NCI-H146 (cell line): ENCODE data around the gene KCNQ5.

Experiments used
- DNase-seq: peaks from one replicate; lab custom pipeline; 2025; lab: John Stamatoyannopoulos, UW

KCNQ5 gene

DNA sequence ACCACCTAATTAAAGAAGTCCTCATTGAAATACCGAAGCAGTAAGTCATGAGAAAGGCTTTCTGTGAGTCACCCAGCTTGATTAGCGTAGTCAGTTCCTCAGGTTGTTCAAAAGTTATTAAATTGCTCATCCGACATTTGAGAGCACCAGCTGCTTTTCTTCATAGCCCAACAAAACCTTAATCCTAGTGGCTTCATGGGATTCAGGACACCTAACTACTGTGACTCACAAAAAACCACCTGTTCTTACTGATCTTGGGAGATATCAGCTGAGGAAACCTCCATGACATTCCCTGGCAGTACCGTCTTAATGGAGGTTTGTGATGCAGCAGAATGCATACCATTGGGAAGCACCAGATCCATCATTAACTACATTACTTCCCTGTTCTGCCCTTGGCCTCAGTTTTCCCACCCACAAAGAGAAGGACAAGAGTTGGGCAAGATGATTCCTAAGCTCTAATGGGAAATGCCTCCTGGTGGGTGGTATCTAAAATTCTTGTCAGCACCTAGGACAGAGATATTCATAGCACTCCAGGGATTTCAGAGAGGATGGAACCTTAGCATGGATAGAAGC is 499.6 kb downstream of the KCNQ5 start:
- DNase-seq, result no peak

DNA sequence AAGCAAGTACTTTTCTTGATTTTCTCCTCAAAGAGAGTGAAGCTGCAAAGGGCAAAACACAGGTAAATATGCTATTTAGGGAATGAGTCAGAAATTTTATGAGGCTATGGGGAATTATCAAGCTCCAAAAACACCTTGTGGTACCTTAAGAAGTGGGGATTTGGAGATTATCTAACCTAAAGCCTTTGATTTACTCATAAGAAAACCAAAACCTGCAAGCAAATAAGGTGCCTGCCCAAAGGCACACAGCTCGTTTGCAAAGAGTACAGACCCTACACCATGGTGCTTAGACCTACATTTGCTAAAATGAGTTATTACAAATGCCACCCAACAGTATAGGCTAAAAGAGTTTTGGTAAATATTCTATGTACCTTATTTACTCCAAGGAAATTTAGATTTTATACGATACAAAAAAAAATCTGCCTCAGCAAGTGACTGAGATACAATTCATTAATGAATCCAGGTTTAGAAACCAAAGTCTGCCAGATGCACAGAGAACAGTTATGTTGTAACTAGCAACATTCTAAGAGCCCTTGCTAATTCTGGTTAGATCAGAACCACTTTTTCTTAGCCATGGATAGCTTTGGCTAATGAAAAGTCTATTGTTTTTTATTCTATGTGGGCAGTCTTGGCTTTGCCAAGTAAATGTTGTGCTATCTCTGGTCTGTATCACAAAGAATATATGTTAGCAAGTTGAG is 501.9 kb downstream of the KCNQ5 start:
- no peak for DNase-seq

DNA sequence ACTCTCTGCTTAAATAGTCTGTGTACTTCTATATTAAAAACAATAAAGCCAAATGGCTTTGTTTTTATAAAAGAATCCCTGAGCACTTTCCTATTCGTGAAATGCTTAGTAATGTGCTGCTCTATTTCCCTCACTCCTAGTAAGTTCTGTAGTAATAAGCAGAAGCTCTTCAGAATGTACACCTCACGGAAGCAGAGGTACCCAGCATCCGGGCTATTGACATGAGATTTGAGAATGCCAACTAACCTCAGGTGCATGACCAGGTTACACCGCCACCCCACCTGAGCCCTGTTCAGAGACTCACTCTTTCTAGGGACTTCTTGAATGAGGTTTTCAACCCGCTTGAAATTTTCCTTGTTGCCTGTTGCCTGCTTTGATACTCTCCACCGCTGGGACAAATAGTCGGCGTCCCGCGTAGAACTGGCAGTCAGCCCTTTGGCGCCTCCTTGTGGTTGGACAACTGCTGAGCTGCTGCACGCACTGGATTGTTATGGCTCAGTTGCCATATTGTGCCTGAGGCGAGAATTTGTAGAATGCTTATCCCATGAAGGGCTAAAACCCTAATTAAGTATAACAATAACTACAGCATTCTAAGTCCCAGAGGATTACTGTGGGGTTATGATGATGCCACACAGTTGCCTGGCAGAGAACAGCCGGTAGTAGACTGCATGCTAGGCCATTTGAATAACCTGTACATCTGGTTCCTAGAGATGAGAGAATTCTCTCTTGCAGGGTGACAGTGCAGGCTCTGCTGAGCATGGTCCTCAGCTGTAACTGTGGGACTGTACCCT is 508.0 kb downstream of the KCNQ5 start:
- peak; percentile 48 for DNase-seq

DNA sequence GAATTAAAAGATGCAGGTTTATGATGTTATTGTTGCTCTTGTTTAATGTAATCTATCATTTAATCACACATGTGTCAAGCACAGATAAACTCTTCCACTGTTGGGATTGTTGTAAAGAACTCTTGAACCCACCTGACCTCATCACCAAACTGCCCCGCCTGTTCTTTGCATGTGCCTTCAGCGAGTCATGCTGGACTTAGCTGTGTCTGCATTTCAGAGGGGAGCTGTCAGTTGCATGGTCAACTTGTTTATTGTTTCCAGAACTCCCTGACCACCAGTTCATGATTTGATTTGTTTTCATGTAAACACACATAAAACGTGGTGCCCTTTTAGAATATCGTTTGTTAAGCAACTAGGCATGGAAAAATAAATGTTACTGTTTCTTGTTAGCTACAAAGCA is 509.8 kb downstream of the KCNQ5 start:
- DNase-seq, result no peak

DNA sequence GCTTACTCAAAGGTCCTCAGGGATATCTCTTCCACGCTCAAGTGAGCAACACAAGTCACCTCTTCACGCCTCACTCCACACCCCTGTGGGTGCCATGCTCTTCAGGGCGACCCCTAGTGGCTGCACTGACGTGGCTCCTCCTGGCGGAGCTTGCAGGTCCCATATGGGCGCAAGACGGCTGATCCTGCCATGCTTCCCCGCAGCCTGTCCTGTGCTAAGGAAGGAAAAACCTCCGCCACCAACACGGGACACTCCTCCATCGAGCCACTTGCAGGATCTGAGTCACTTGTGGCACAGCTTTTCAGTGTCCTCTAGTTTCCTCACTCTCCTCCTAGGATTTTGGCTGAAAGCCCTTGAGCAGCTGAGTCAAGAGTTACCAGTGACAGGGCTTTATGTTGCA is 512.7 kb downstream of the KCNQ5 start:
- peak; percentile 2 for DNase-seq

DNA sequence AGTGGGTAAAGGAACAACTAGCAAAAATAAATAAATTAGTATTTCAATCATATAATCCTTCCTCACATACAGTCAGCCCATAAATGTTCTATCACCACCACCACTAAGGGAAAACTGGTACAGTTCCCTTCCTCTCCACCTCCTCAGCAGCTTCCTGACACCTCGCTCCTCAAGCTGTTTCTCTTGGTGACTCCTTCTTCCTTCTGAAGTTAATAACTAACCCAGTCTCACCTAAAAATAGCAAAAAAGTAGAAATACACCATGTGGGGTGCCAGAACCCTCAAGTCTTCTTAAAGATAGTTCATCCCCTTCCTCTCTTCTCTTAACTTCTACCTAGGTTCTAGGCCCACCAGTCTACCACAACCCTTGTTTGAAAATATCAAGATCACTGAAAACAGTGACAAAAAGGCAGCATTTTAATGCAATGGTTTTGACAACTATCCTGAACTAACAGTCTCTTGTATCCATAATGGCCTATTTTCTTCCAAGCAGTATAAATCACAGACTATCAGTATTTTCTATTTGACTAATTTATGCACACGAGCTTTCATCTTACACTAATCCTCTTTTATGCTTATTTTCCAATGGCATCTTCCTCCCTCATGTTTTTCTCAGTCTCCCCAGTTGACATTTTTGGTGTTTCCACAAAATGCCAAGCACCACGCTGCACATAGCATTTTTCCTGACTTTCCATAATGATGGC is 518.0 kb downstream of the KCNQ5 start:
- no peak for DNase-seq

DNA sequence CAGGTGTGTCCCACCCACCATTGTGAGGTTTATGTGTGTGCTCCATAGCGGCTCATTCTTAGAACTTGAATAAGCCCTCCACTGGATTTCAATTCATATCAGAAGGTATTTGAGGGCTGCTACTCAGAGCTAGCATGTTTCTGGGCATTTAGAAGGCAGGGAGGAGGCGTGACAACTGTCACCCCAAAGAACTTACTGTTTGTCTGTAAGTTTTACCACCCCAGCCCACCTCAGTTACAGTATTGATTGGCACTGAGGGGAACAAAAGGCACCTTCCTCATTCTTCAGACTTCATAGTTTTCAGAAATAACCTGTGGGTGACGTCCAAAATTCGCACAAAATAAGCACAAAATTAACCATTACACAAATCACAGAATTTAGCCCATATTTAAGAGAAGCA is 521.7 kb downstream of the KCNQ5 start:
- no peak for DNase-seq

DNA sequence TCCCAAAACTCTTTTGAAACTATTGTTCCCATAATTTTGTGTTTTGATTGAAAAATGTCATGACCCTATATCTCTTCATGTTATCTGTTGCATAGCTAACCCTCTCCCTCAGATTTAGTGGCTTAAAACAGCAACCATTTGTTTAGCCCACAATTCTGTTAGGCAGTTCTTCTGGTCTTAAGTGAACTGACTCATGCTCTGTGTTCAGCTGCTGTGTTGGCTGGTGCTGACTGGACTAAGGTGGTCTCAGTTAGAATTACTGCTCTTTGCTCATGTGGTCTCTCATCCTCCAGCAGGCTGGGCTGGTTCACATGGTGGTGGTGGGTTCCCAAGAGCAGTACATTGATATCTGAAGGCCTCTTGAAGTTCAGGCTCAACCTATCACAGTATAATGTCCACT is 522.7 kb downstream of the KCNQ5 start:
- DNase-seq, result no peak

DNA sequence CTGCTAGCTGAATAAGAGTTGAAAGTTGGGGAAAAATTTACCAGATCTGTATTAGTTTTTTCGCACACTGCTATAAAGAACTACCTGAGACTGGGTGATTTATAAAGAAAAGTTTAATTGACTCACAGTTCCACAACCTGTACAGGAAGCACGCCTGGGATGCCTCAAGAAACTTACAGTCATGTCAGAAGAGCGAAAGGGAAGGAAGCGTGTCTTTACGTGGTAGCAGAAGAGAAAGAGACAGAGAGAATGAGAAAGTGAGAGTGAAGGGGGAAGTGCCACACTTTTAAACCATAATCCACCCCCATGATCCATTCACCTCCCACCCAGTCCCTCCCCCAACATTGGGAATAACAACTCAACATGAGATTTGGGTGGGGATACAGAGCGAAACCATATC is 523.8 kb downstream of the KCNQ5 start:
- DNase-seq, result no peak

DNA sequence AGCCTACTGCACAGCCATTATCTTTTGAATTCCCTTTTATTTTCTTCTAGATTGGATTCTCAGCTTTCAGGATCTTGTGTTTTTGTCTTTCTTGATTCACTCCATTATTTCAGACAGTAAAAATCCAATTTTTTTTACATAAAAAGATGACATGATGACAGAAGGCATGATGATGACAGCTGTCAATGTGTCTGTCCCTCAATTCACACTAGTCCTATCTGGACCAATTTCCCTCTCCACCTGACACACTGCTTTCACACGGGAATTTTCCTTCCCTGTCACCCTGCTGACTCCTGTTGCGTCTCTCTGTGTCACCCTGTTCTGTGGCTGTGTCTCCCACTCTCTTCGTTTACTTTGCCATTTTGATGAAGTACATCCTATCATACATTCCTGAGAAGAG is 529.9 kb downstream of the KCNQ5 start:
- DNase-seq, result no peak

DNA sequence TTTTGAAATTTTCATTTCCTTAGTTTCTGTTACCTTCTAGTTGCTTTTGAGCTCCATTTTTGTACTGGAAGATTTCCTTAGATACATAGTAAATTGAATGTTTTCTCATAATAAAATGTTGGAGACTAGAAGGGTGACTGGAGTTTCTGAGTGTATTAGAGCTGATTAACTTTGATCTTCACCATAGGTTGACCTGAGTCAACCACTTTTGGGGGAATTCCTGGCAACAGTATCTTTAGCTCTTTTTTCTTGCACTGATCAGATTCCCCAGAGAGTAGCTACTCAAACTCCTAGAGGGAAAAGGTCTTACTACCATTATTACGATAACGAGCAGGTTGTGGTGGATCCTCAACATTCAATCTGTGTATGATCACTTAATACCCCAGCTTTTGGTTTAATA is 530.7 kb downstream of the KCNQ5 start:
- no peak for DNase-seq

DNA sequence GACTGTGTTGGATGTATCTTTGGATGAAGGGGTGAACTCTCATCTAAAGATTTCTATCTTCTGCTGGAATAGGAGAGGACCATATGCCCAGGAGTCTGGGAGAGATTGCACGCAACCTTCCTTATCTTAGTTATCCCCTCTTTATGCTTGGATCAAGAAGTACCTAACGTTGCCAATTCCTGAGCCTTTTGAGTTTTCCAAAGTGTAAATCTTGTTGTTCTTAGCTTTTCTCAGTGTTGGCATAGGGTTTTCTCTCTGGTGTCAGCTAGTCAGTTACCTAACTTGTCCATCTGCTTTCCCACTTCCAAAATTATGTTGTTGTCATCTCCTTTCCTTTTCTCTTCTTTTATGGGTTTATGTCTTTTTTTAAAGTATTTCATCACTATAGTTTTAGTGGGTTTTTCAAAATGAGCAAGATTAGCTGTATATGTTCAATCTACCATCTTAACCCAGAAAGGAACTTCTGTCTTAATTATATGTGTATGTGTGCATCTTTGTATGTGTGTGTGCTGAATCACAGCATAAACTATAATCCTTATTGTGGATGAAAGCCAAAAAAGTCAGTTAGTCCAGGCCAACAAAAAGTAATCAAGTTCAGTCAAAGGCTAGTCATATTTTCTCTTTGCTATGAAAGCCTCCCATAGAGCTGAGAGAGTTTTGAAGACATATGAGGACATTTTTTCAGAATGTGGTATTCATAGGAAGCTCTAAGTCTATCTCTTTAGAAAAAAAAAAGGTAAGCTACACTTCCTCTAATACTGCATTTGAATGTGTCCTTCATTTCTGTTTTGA is 531.3 kb downstream of the KCNQ5 start:
- DNase-seq, result no peak

DNA sequence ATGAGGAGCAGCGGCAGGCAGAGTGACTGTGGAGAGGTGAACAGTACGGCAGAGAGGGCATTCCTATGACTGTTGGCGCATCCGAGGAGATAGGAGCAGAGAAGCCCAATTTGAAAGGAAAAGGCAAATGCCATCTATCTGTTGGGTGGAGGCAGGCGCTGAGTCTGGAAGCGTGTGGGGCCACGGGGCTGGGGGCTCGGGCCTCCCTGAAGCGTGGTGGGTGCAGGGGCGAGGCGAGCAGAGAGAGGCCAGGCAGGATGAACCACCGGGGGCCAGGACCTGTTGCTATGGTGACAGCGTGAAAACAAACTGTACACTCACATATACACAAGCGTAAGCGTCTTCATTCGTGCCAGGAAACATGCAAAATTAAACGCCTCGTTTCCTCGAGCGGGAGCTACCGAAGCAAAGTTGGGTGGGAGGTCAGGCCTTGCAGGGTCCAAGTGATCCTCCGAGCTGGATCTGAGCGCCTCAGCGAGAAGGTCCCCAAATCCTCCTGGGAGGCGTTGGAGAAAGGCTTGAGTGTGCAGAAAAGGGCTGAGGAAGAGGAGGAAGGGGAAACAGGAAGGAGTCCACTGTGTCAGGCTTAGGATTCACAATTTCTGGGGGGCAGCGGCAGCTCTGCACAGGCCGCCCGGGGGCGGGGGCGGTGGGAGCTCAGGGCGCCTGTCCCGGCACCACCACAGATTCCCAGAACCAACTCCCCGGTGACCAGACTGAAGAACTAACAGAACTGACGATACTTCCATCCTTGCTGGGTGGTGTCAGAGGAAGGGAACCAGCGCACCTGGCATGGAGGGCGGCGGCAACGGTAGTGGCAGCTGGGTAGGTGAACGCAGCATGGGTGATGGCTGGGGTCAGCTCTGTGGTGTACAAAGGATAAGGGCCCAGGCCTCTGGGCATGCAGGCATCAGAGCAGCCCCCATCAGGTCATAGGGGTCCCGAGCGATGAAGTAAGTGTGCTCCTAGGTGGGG is 535.2 kb downstream of the KCNQ5 start:
- no peak for DNase-seq

DNA sequence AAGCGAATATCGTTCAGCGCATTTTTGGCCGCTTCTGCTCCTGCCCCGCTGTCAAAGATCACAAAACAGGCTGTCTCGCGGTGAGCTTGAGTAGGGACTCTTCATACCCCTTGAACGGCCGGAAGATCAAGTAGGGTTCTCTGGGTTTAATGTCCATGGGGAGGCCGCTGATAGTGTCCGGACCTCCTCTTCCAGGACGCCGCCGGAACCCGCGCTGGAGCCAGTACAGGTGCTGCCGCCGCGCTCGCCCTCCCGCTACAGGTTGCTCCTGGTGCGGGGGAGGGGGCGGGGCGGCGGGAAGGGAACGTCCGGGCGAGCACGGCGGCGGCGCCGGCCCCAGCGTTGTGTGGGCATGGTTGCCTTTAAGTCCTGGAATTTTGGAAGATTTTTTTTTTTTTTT is 536.0 kb downstream of the KCNQ5 start:
- no peak for DNase-seq

DNA sequence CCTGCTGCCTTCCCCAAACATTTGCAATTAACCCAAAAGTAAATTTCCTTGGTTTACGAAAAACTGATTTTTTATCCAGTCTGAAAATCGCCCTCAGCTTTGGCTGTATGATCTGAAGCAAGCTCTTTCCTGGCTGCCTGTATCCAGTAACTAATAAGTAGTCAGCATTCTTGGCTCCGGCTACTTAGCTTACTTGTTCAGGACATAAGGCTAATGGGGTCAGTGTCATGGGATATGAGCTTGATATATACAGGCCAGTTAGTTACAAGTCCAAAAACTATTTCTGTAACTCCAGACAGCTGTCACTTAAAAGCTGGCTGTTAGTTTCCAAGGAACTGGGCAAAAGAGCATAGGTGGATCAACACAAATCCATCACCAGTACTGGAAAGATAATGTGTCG is 547.2 kb downstream of the KCNQ5 start:
- no peak for DNase-seq

DNA sequence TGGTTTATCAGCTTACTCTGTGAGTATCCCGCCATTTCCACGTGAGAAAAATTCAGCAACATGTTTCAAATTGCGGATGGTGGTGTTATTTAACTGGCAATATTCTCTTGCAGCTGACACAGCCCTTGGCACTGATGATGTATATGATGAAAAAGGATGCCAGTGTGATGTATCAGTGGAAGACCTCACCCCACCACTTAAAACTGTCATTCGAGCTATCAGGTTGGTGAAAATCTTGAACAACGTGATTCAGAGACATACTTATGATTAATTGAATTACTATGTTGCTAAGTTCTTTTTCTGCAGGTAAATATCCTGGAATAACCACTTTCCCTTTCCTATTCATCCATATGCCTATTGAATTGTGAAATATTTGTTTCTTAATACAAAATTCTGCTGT is 547.8 kb downstream of the KCNQ5 start:
- no peak for DNase-seq

DNA sequence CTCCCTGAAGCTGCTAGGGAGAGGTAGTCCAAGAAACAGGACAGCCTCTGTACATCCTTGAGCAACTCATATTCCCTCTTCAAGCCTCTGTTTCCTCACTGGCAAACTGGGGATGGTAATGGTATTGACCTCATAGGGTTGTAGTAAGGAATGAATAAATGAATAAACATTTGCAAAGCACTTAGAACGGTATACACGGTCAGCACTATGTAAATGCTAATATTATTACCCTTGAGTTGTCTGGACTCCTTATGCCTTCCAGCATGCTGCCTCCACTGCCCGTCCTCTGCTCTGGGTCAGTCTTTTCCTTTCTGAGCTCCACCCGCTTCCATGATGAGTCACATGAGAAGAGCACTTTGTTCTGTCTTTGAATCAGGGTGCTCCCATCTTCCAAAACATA is 552.8 kb downstream of the KCNQ5 start:
- DNase-seq, result no peak

DNA sequence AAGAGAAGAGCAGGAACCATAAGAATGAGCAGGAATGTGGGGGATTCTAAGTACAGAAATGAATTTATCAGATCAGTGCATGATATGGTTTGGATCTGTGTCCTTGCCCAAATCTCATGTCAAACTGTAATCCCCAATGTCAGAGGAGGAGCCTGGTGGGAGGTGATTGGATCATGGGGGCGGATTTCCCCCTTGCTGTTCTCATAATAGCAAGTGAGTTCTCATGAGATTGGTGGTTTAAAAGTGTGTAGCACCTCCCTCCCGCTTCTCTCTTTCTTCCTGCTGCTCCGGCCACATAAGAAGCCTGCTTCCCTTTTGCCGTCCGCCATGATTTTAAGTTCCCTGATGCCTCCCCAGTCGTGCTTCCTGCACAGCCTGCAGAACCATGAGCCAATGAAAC is 554.2 kb downstream of the KCNQ5 start:
- no peak for DNase-seq

DNA sequence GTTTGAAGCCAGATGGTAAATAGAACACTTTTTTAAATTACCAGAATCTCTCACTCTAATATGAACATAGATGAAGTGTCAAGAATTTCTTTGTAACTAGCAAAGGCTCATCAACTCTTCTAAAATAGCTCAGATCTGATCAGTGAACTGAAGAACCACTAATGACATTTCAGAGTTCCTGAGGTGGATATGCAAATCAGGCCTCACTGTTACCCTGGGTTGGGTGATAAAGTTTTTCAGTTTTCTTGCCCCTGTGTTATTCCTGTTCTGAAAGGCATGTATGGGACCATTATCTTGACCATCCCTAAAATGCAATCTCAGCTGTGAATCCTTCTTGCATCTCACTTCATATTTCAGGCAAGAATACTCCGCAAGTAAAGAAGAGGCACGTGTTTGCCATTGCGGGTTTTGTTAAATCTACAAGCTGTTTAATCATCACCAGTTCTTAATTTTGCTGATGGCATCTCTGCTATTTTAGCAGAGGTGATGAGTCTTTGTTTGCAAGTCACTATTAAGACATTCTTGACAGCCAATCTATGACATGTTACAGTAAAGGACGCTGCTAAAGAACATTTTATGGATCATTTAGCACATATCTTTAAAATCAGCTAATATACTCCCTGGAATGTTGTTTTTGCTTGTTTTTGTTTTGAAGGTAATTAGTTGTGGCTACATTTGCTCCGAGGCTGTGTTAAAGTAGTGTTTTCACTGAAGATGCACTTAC is 555.5 kb downstream of the KCNQ5 start:
- DNase-seq, result no peak

DNA sequence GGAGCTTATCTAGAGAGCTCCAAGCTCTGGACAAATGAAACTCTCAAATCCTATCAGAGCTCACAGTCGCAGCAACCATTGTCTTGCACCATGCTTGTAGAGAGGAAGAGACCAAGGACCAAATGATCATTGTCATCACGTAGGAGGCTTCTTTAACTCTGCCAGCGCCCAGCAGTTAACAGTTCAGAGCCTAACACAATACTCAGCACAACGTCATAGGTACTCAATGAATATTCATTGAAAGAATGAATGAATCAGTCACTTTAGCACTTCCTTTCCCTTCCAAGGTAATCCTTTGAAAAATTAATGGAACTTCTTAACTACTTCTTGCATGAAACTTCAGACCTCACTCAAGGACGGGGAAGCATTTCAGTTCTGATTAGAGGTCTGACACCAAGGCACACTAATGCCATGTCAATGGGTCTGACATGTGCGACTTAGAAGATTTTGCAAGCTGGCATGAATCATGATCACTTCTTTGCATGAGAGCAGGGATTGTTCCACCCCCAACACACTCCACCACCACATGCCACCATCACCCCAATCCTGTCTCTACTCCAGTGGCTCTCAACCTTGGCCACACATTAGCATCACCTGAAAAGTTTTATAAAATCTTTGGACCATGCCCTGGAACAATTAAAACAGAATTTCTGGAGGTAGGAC is 558.3 kb downstream of the KCNQ5 start:
- DNase-seq, result no peak
